Heart right ventricle (tissue), 16 donors: Measurements from ENCODE around the gene CENPV. TPM values are rescaled to one million over a fixed set of nuclear protein-coding genes. Genes with fewer than 3 reads are reported as not detected.

ENCODE experiments used
- ATAC-seq, 8 donors: fragments of 200-7000 bp; cut with Tn5 transposase; one replicate each; pipeline ENCODE4 v1.9.1; 2020; ENCODE audit warnings: mild to moderate bottlenecking in 8 of 8, moderate library complexity in 8 of 8, moderate number of reproducible peaks in 1 of 8
- DNase-seq, 2 donors: peaks; one replicate each; pipeline ENCODE4 v3.0.0-alpha.2; 2020
- H3K27ac ChIP-seq, 10 donors: fragments of 200-600 bp; sonication (generic) in 2 of 10; one replicate each; pipeline versions ENCODE4 v1.5.0 to v1.8.0; 2020 to 2022; ENCODE audit warnings: mild to moderate bottlenecking in 3 of 10
- H3K27me3 ChIP-seq, 7 donors: fragments of 200-600 bp; one replicate each; pipeline ENCODE4 v1.8.0; 2021 to 2022; ENCODE audit warnings: mild to moderate bottlenecking in 2 of 7
- H3K36me3 ChIP-seq, 9 donors: fragments of 200-600 bp; sonication (generic) in 1 of 9; one replicate each; pipeline versions ENCODE4 v1.5.0 to v1.8.0; 2020 to 2022; ENCODE audit warnings: mild to moderate bottlenecking in 2 of 9
- H3K4me1 ChIP-seq, 9 donors: fragments of 200-600 bp; sonication (generic) in 1 of 9; one replicate each; pipeline versions ENCODE4 v1.5.0 to v1.8.0; 2020 to 2022; ENCODE audit warnings: mild to moderate bottlenecking in 4 of 9
- H3K4me3 ChIP-seq, 10 donors: fragments of 200-600 bp; sonication (generic) in 2 of 10; one replicate each; pipeline versions ENCODE4 v1.5.0 to v1.8.0; 2020 to 2022; ENCODE audit warnings: mild to moderate bottlenecking in 7 of 10, moderate library complexity in 2 of 10
- H3K9me3 ChIP-seq, 11 donors: fragments of 200-600 bp in 10 of 11; sonication (generic) in 2 of 11; one replicate each; pipeline versions ENCODE4 v1.5.0 to v1.8.0; 2013 to 2022; ENCODE audit warnings: mild to moderate bottlenecking in 2 of 11, control low read depth in 1 of 11, moderate library complexity in 1 of 11
- WGBS, 2 donors: extraction: QIAGEN DNeasy Blood & Tissue Kit; methylation state at CpG; one replicate each; pipeline ENCODE4 v1.1.7; 2013; ENCODE audit warnings: inconsistent platforms in 1 of 2; 5-methylcytosine and 5-hydroxymethylcytosine counted together
- intact Hi-C, 10 donors: fragments of 100-400 bp; cut with DNase I; formaldehyde crosslinking; loops; one replicate each; pipeline versions ENCODE4 v1.11.1 to v1.14.2; 2022
- polyA plus RNA-seq, 2 donors: library from polyadenylated mRNA; stranded (reverse); fragments of 200-250 nt; gene quantifications; one replicate each; pipeline ENCODE4 v1.2.3, GENCODE V29; 2013
- total RNA-seq, 10 donors: library from RNA; stranded (reverse); fragmentation: NEBNext Ultra II Directional in 3 of 10; extraction: Animal tissue kit (Norgen Biotek cat#: 25700) in 3 of 10; gene quantifications; one replicate each; pipeline versions ENCODE4 v1.2.1 to v1.2.4, GENCODE V29; 2021 to 2023
- TF ChIP-seq, protein P1 (sequence below), 9 donors: fragments of 200-600 bp; sonication (generic) in 2 of 9; IDR thresholded peaks; one replicate each; pipeline versions ENCODE4 v1.5.0 to v1.8.0; 2021 to 2022; ENCODE audit warnings: antibody characterized with exemption in 9 of 9, mild to moderate bottlenecking in 5 of 9, moderate library complexity in 1 of 9
- donor health status: Arrhythmogenic right ventricular cardiomyopathy.
- donor health status: ischemic (EF 13 %, LVEDD 7.1; RV severe dilation, severe dysfunction).
- donor health status: healthy with polysubstance abuse.
- donor health status: DM: no; HTN: yes; CAD: no.
- donor health status: DM: no; HTN: no; CAD: no.
- donor health status: ischemic (EF 25% LVEDD 6.9; RV normal size, moderate dysfunction).
- donor health status: ischemic (EF 25% LVEDD 5.7; RV mildly dilated, moderate dysfunction).
- donor health status: healthy.
- donor health status: DM: yes; HTN: yes; CAD: no.
- donor health status: Ischemic cardiomyopathy.
- donor health status: ischemic (EF 35%, LVEDD 5.7; RV mildly dilated, moderate dysfunction).
- donor health status: nonischemic (EF 11% LVEDD 7.7; RV severe dilation, severe dysfunction).
- donor health status: DM: yes; HTN: yes; CAD: no.
- donor health status: PGD.
- donor health status: ischemic (EF 29% LVEDD 5.4; RV normal size, mild dysfunction).
- donor health status: nonischemic (EF 23%, LVEDD 6.1; RV moderate dilation, normal function).

CENPV gene
- total and polyA plus RNA-seq, 12 donors = 6.4 to 21.8 (median 11.9) TPM

GRCh38 chr17:16342979-16343378 lies 10.3 kb downstream of the CENPV start:
- no peak for ATAC-seq

DNA sequence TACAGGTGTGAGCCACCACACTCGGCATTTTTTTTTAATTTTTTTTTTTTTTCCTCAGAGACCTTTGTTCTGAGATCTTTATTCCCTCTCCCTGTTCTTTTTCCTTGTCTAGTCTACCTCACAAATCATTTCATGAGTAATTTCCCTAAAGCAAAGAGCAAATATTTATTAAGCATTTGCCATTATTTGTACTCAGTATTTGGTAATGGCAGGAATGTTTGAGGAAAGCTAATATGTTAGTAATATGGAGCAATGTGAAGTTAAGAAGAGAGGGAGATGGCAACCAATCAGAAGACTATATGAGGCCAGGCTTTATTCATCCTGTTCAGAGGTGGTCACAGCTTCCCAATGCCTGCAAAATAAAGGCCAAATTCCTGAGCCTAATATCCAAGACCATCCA lies 13.3 kb downstream of the CENPV start:
- H3K4me3 ChIP-seq = no peak overlapping the region
- DNase-seq = no peak
- WGBS, 2 donors = 94 to 97% methylated on average over 1 of the region's 1 CpG
- H3K27ac ChIP-seq = no peak overlapping the region
- no peaks in the 10 kb centered on the region for H3K9me3 ChIP-seq
- H3K36me3 ChIP-seq = peaks cover 0 to 24% (median 6%) of the 10 kb centered on the region in 9 donors
- no peaks in the 10 kb centered on the region for H3K4me1 ChIP-seq
- no peak for ATAC-seq
- TF ChIP-seq, protein P1, sequence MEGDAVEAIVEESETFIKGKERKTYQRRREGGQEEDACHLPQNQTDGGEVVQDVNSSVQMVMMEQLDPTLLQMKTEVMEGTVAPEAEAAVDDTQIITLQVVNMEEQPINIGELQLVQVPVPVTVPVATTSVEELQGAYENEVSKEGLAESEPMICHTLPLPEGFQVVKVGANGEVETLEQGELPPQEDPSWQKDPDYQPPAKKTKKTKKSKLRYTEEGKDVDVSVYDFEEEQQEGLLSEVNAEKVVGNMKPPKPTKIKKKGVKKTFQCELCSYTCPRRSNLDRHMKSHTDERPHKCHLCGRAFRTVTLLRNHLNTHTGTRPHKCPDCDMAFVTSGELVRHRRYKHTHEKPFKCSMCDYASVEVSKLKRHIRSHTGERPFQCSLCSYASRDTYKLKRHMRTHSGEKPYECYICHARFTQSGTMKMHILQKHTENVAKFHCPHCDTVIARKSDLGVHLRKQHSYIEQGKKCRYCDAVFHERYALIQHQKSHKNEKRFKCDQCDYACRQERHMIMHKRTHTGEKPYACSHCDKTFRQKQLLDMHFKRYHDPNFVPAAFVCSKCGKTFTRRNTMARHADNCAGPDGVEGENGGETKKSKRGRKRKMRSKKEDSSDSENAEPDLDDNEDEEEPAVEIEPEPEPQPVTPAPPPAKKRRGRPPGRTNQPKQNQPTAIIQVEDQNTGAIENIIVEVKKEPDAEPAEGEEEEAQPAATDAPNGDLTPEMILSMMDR (IDR thresholded peaks at IDR 0.05) = no peak
- intact Hi-C loops = no loop called here
- no peaks in the 10 kb centered on the region for H3K27me3 ChIP-seq

More at GRCh38 chr17:16342979-16343378, 10.3 kb downstream of the CENPV start:
- H3K27me3 ChIP-seq = no peaks in the 10 kb centered on the region
- TF ChIP-seq, protein P1 (IDR thresholded peaks at IDR 0.05) = no peak
- H3K27ac ChIP-seq = no peak overlapping the region
- H3K36me3 ChIP-seq = peaks cover 0 to 24% (median 6%) of the 10 kb centered on the region in 9 donors
- DNase-seq = no peak
- no peak overlapping the region for H3K4me3 ChIP-seq
- WGBS, 2 donors = 92 to 97% methylated on average over 4 of the region's 4 CpGs
- no peaks in the 10 kb centered on the region for H3K9me3 ChIP-seq
- intact Hi-C loops = no loop called here
- no peaks in the 10 kb centered on the region for H3K4me1 ChIP-seq

DNA sequence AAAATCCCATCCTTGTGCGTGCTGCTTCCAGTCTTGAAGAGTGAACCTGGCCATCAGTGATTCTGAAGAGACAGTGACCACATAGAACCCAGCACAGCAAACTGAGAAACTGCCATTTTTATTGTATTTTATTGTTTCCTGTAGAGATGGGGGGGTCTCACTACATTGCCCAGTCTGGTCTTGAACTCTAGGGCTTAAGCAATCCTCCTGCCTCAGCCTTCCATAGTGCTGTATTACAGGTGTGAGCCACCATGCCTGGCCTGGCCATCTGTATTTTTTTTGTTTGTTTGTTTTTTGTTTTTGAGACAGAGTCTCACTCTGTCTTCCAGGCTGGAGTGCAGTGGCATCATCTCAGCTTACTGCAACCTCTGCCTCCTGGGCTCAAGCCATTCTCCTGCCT lies 13.9 kb downstream of the CENPV start:
- intact Hi-C loops = no loop called here
- TF ChIP-seq, protein P1 (IDR thresholded peaks at IDR 0.05) = no peak
- H3K4me1 ChIP-seq = no peaks in the 10 kb centered on the region
- no peaks in the 10 kb centered on the region for H3K9me3 ChIP-seq
- ATAC-seq = no peak
- no peaks in the 10 kb centered on the region for H3K27me3 ChIP-seq
- H3K4me3 ChIP-seq = no peak overlapping the region
- WGBS, 2 donors = 94 to 100% methylated on average over 1 of the region's 1 CpG
- no peak for DNase-seq
- H3K27ac ChIP-seq = no peak overlapping the region
- H3K36me3 ChIP-seq = peaks cover 0 to 21% (median 5%) of the 10 kb centered on the region in 9 donors

GRCh38 chr17:16338391-16338790 lies 14.9 kb downstream of the CENPV start:
- intact Hi-C loops = no loop called here
- Histone ChIP-seq H3K36me3 (peaks cover 0 to 12% (median 0%) of the 10 kb centered on the region in 9 donors), H3K27ac (no peak overlapping the region), H3K9me3 (no peaks in the 10 kb centered on the region), H3K4me1 (no peaks in the 10 kb centered on the region), H3K27me3 (no peaks in the 10 kb centered on the region), H3K4me3 (no peak overlapping the region)
- ATAC-seq (no peak), DNase-seq (no peak)
- 95 to 97% methylated on average over 3 of the region's 3 CpGs for whole genome bisulfite sequencing, 2 donors
- TF ChIP-seq, protein P1 (IDR thresholded peaks at IDR 0.05) = no peak
